GM23338 (cell line): ENCODE measurements around the gene TRPC4. TPM values are rescaled to one million over a fixed set of nuclear protein-coding genes. Genes with fewer than 3 reads are reported as not detected.
A peak's percentile ranks its signal among the peaks of the same experiment; 100 is the strongest.

Experiments
- ATAC-seq: fragments of 200-7000 bp; cut with Tn5 transposase; 3 replicates; pipeline ENCODE4 v1.9.1; 2020
- DNase-seq: peaks from one replicate; pipeline ENCODE4 v3.0.0-alpha.2; 2015; ENCODE audit warnings: low spot score
- H2AFZ ChIP-seq: fragments of 200-600 bp; sonication (generic); 2 replicates; pipeline ENCODE4 v1.8.0; 2016; ENCODE audit warnings: antibody characterized with exemption, mild to moderate bottlenecking, moderate library complexity
- H3F3A ChIP-seq: fragments of 200-600 bp; sonication (generic); replicated peaks from 2 replicates; pipeline ENCODE4 v1.8.0; 2017; ENCODE audit warnings: antibody characterized with exemption, mixed run types, low read depth
- H3K27ac ChIP-seq: fragments of 200-600 bp; sonication (generic); 2 replicates; pipeline ENCODE4 v1.6.1; 2016; ENCODE audit warnings: low read depth
- H3K27me3 ChIP-seq: fragments of 200-600 bp; sonication (generic); 2 replicates; pipeline ENCODE4 v1.8.0; 2016; ENCODE audit warnings: mild to moderate bottlenecking, mixed run types, moderate library complexity; ENCODE audit not compliant: insufficient read depth
- H3K36me3 ChIP-seq: fragments of 200-600 bp; sonication (generic); 2 replicates; pipeline ENCODE4 v1.8.0; 2016; ENCODE audit warnings: mild to moderate bottlenecking; ENCODE audit not compliant: insufficient read depth
- H3K4me1 ChIP-seq: fragments of 200-600 bp; sonication (generic); 2 replicates; pipeline ENCODE4 v1.8.0; 2016; ENCODE audit warnings: mild to moderate bottlenecking, moderate library complexity; ENCODE audit not compliant: insufficient read depth
- H3K4me2 ChIP-seq: fragments of 200-600 bp; sonication (generic); 2 replicates; pipeline ENCODE4 v1.7.1; 2017; ENCODE audit warnings: mixed run types
- H3K4me3 ChIP-seq: fragments of 200-600 bp; sonication (generic); 2 replicates; pipeline ENCODE4 v1.6.1; 2016; ENCODE audit warnings: mixed run types
- H3K79me2 ChIP-seq: fragments of 200-600 bp; sonication (generic); replicated peaks from 2 replicates; pipeline ENCODE4 v1.8.0; 2017; ENCODE audit warnings: mild to moderate bottlenecking; ENCODE audit not compliant: insufficient read depth
- H3K9me2 ChIP-seq: fragments of 200-600 bp; sonication (generic); 2 replicates; pipeline ENCODE4 v1.8.0; 2017; ENCODE audit not compliant: insufficient read depth
- H4K20me1 ChIP-seq: fragments of 200-600 bp; sonication (generic); replicated peaks from 2 replicates; pipeline ENCODE4 v1.8.0; 2017; ENCODE audit warnings: mild to moderate bottlenecking; ENCODE audit not compliant: insufficient read depth
- H3K27ac Mint-ChIP-seq: 2 replicates; pipeline ENCODE4 v1.8.0; 2020; ENCODE audit warnings: inconsistent platforms, mild to moderate bottlenecking, moderate library complexity, mixed read lengths
- H3K27me3 Mint-ChIP-seq: 3 replicates; pipeline ENCODE4 v1.8.0; 2022; ENCODE audit warnings: low read depth, mild to moderate bottlenecking, moderate library complexity, mixed read lengths, inconsistent platforms; ENCODE audit not compliant: insufficient read depth, poor library complexity
- H3K36me3 Mint-ChIP-seq: 3 replicates; pipeline ENCODE4 v1.8.0; 2021; ENCODE audit warnings: low read depth, mild to moderate bottlenecking, inconsistent platforms, moderate library complexity, mixed read lengths
- H3K4me1 Mint-ChIP-seq: 3 replicates; pipeline ENCODE4 v1.8.0; 2020; ENCODE audit warnings: mild to moderate bottlenecking, inconsistent platforms, mixed read lengths
- H3K4me3 Mint-ChIP-seq: 3 replicates; pipeline ENCODE4 v1.8.0; 2021; ENCODE audit warnings: moderate library complexity, mild to moderate bottlenecking, inconsistent platforms, mixed read lengths
- H3K9me3 Mint-ChIP-seq: 3 replicates; pipeline ENCODE4 v1.8.0; 2020; ENCODE audit warnings: moderate library complexity, mild to moderate bottlenecking, inconsistent platforms, mixed read lengths
- CREB1 ChIP-seq: fragments of 250-450 bp; sonication (Bioruptor Pico); IDR thresholded peaks from 2 replicates; pipeline ENCODE4 v1.5.0; 2020; ENCODE audit warnings: low read depth, mild to moderate bottlenecking, moderate library complexity
- long read RNA-seq: library from polyadenylated mRNA; unstranded; transcript quantifications from one replicate; pipeline ENCODE4 v2.0.0, GENCODE V29; 2020; ENCODE audit not compliant: unreplicated experiment
- polyA plus RNA-seq: library from polyadenylated mRNA; unstranded; fragments of >200 nt; fragmentation: Nextera tagmentation; extraction: Ambion mirVana; gene quantifications from 2 replicates; pipeline ENCODE4 v1.2.1, GENCODE V29; 2016
- total RNA-seq: library from RNA; depleted of rRNA; stranded (reverse); fragments of >200 nt; shearing (Covaris generic); gene quantifications from 2 replicates; pipeline ENCODE4 v1.2.3, GENCODE V29; 2014; rRNA removed
- TF ChIP-seq, protein P1 (sequence below), 2 experiments: fragments of 200-600 bp in 1 of 2; sonication (generic) in 1 of 2; conservative IDR thresholded peaks; 2 replicates each; pipeline versions ENCODE4 v1.5.1 to v1.6.1; 2016 to 2017; ENCODE audit warnings: antibody characterized with exemption in 2 of 2, low read depth in 2 of 2, mild to moderate bottlenecking in 2 of 2, moderate library complexity in 1 of 2
- TF ChIP-seq, protein P2 (sequence below): fragments of 250-450 bp; sonication (Bioruptor Pico); IDR thresholded peaks from 2 replicates; pipeline ENCODE4 v1.5.0; 2020; ENCODE audit warnings: mild to moderate bottlenecking, moderate library complexity

Gene TRPC4
- total RNA-seq, result 1.9 and 2.1 TPM in 2 replicates
- 1.1 TPM in 2 replicates for polyA plus RNA-seq
- long read RNA-seq, full-length matches to known transcripts, result 1 of 1 reads
- long read RNA-seq, partial matches to known transcripts, result 0 of 1 reads
- long read RNA-seq, other reads (novel, unspliced or antisense), result 0 of 1 reads

DNA sequence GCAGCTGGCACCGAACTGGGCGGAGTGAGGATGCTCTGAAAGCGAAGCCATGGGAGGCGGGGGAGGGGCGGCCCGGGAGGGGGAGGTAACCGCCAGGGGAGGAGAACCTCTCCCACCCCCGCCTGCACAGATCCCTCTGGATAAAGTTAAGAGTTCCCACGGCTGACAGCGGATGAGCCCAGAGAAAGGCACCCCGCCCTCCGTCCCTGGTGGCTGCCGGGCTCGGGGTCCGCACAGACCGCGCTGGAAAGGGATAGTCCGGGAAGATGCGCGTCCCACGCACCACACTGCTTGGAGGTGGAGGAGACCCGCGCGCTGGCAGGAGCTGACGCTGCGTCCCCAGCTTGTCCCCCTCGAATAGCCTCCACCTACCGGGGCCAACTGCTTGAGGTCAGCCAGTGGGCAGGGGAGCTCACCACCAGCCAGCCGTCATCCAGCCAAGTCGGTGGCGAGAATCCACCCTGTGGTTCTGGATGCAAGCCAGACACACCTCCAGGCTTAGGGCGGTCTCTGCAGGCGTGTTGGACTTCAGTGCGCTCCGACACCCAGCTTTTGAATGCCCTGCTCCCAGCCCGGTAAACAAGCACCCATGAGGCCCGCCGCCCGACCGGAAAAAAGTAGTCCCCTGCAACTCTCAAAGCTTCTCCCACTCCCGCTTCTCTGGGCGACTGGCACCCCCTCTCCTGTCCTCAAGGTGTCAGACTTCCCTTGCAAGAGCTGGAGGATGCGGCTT is at the start of gene TRPC4:
Gene TRPC4, minus strand, starts transcription at position 17 of the 733 bp plus-strand sequence. CDS start 86,439 bp downstream, outside the sequence.
- Mint-ChIP-seq H3K9me3 (peaks cover 3% of the 10 kb centered on the region; the same call in 1 of the 3 replicates), H3K4me1 (peaks cover 23% of the 10 kb centered on the region), H3K27me3 (peaks cover 10% of the 10 kb centered on the region), H3K36me3 (no peaks in the 10 kb centered on the region; the same call in 2 of the 3 replicates), H3K27ac (peak within 1 kb of the TSS; percentile 28), H3K4me3 (peak within 1 kb of the TSS; percentile 86)
- Histone ChIP-seq H4K20me1 (no peaks in the 10 kb centered on the region), H3K9me2 (no peaks in the 10 kb centered on the region), H3K4me1 (peaks cover 13% of the 10 kb centered on the region), H3K27ac (no peak within 1 kb of the TSS), H3K4me3 (peak within 1 kb of the TSS; percentile 74), H3K4me2 (peak within 1 kb of the TSS; percentile 93), H3F3A (no peaks in the 10 kb centered on the region), H3K36me3 (no peaks in the 10 kb centered on the region), H2AFZ (peak within 1 kb of the TSS; percentile 98), H3K79me2 (no peaks in the 10 kb centered on the region; the same call in 1 of the 2 replicates), H3K27me3 (peaks cover 28% of the 10 kb centered on the region)
- DNase-seq, result peak; percentile 84
- TF ChIP-seq, protein P1, sequence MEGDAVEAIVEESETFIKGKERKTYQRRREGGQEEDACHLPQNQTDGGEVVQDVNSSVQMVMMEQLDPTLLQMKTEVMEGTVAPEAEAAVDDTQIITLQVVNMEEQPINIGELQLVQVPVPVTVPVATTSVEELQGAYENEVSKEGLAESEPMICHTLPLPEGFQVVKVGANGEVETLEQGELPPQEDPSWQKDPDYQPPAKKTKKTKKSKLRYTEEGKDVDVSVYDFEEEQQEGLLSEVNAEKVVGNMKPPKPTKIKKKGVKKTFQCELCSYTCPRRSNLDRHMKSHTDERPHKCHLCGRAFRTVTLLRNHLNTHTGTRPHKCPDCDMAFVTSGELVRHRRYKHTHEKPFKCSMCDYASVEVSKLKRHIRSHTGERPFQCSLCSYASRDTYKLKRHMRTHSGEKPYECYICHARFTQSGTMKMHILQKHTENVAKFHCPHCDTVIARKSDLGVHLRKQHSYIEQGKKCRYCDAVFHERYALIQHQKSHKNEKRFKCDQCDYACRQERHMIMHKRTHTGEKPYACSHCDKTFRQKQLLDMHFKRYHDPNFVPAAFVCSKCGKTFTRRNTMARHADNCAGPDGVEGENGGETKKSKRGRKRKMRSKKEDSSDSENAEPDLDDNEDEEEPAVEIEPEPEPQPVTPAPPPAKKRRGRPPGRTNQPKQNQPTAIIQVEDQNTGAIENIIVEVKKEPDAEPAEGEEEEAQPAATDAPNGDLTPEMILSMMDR (conservative IDR thresholded peaks at IDR 0.05; ENCODE audit: low read depth in 2 of 2), result peak; percentile 68 to 86
- TF ChIP-seq, protein P2, sequence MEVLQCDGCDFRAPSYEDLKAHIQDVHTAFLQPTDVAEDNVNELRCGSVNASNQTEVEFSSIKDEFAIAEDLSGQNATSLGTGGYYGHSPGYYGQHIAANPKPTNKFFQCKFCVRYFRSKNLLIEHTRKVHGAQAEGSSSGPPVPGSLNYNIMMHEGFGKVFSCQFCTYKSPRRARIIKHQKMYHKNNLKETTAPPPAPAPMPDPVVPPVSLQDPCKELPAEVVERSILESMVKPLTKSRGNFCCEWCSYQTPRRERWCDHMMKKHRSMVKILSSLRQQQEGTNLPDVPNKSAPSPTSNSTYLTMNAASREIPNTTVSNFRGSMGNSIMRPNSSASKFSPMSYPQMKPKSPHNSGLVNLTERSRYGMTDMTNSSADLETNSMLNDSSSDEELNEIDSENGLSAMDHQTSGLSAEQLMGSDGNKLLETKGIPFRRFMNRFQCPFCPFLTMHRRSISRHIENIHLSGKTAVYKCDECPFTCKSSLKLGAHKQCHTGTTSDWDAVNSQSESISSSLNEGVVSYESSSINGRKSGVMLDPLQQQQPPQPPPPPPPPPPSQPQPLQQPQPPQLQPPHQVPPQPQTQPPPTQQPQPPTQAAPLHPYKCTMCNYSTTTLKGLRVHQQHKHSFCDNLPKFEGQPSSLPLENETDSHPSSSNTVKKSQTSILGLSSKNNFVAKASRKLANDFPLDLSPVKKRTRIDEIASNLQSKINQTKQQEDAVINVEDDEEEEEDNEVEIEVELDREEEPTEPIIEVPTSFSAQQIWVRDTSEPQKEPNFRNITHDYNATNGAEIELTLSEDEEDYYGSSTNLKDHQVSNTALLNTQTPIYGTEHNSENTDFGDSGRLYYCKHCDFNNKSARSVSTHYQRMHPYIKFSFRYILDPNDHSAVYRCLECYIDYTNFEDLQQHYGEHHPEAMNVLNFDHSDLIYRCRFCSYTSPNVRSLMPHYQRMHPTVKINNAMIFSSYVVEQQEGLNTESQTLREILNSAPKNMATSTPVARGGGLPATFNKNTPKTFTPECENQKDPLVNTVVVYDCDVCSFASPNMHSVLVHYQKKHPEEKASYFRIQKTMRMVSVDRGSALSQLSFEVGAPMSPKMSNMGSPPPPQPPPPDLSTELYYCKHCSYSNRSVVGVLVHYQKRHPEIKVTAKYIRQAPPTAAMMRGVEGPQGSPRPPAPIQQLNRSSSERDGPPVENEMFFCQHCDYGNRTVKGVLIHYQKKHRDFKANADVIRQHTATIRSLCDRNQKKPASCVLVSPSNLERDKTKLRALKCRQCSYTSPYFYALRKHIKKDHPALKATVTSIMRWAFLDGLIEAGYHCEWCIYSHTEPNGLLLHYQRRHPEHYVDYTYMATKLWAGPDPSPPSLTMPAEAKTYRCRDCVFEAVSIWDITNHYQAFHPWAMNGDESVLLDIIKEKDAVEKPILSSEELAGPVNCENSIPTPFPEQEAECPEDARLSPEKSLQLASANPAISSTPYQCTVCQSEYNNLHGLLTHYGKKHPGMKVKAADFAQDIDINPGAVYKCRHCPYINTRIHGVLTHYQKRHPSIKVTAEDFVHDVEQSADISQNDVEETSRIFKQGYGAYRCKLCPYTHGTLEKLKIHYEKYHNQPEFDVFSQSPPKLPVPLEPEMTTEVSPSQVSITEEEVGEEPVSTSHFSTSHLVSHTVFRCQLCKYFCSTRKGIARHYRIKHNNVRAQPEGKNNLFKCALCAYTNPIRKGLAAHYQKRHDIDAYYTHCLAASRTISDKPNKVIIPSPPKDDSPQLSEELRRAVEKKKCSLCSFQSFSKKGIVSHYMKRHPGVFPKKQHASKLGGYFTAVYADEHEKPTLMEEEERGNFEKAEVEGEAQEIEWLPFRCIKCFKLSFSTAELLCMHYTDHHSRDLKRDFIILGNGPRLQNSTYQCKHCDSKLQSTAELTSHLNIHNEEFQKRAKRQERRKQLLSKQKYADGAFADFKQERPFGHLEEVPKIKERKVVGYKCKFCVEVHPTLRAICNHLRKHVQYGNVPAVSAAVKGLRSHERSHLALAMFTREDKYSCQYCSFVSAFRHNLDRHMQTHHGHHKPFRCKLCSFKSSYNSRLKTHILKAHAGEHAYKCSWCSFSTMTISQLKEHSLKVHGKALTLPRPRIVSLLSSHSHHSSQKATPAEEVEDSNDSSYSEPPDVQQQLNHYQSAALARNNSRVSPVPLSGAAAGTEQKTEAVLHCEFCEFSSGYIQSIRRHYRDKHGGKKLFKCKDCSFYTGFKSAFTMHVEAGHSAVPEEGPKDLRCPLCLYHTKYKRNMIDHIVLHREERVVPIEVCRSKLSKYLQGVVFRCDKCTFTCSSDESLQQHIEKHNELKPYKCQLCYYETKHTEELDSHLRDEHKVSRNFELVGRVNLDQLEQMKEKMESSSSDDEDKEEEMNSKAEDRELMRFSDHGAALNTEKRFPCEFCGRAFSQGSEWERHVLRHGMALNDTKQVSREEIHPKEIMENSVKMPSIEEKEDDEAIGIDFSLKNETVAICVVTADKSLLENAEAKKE (CRISPR knock-in tag), result no peak
- no peak for TF ChIP-seq CREB1 (CRISPR knock-in tag)
- ATAC-seq, result peak; percentile 82
